HL-60 (cell line): ENCODE results near the gene IQGAP2.

Source experiments
- POLR2AphosphoS5 ChIP-seq: IDR thresholded peaks from 2 replicates; pipeline ENCODE4 v1.6.1; 2012; ENCODE audit warnings: low read depth
- SPI1 ChIP-seq: IDR thresholded peaks from 2 replicates; pipeline ENCODE4 v1.6.1; 2012; ENCODE audit warnings: low read depth, mild to moderate bottlenecking, borderline replicate concordance
- TF ChIP-seq, protein P1 (sequence below): IDR thresholded peaks from one replicate; pipeline ENCODE4 v1.5.1; 2011; ENCODE audit warnings: low read length, control low read depth, inconsistent platforms; ENCODE audit not compliant: insufficient read depth
- TF ChIP-seq, protein P2 (sequence below): IDR thresholded peaks from 2 replicates; pipeline ENCODE4 v1.6.1; 2012; ENCODE audit warnings: low read depth; ENCODE audit not compliant: insufficient replicate concordance

DNA sequence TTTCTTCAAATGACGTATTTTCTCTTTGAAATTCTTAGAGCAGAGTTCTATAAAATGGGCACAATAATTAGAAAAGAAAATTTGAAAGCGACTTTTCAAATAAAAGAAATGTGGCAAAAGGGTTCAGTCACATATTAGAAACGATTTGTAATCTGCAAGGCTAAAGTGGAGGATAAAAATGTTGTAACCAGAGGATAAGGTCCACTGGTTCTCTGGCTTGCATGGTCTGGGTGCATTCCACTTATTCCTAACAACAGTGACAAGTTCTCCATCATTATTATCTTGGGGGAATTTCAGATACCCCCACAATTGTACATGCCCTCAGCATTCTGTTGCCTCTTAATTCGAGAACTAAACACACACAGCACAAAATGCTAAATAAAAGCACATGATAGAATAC lies 91.1 kb downstream of the IQGAP2 start:
- TF ChIP-seq, protein P1, sequence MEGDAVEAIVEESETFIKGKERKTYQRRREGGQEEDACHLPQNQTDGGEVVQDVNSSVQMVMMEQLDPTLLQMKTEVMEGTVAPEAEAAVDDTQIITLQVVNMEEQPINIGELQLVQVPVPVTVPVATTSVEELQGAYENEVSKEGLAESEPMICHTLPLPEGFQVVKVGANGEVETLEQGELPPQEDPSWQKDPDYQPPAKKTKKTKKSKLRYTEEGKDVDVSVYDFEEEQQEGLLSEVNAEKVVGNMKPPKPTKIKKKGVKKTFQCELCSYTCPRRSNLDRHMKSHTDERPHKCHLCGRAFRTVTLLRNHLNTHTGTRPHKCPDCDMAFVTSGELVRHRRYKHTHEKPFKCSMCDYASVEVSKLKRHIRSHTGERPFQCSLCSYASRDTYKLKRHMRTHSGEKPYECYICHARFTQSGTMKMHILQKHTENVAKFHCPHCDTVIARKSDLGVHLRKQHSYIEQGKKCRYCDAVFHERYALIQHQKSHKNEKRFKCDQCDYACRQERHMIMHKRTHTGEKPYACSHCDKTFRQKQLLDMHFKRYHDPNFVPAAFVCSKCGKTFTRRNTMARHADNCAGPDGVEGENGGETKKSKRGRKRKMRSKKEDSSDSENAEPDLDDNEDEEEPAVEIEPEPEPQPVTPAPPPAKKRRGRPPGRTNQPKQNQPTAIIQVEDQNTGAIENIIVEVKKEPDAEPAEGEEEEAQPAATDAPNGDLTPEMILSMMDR: no peak
- no peak for TF ChIP-seq SPI1
- TF ChIP-seq, protein P2, sequence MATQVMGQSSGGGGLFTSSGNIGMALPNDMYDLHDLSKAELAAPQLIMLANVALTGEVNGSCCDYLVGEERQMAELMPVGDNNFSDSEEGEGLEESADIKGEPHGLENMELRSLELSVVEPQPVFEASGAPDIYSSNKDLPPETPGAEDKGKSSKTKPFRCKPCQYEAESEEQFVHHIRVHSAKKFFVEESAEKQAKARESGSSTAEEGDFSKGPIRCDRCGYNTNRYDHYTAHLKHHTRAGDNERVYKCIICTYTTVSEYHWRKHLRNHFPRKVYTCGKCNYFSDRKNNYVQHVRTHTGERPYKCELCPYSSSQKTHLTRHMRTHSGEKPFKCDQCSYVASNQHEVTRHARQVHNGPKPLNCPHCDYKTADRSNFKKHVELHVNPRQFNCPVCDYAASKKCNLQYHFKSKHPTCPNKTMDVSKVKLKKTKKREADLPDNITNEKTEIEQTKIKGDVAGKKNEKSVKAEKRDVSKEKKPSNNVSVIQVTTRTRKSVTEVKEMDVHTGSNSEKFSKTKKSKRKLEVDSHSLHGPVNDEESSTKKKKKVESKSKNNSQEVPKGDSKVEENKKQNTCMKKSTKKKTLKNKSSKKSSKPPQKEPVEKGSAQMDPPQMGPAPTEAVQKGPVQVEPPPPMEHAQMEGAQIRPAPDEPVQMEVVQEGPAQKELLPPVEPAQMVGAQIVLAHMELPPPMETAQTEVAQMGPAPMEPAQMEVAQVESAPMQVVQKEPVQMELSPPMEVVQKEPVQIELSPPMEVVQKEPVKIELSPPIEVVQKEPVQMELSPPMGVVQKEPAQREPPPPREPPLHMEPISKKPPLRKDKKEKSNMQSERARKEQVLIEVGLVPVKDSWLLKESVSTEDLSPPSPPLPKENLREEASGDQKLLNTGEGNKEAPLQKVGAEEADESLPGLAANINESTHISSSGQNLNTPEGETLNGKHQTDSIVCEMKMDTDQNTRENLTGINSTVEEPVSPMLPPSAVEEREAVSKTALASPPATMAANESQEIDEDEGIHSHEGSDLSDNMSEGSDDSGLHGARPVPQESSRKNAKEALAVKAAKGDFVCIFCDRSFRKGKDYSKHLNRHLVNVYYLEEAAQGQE: no peak
- TF ChIP-seq POLR2AphosphoS5: no peak
